DOHH2 (cell line): ENCODE data around the gene FSTL4.

Experiments
- H3F3A ChIP-seq: fragments of 200-600 bp; sonication (generic), shearing (Covaris generic); 2 replicates; pipeline ENCODE4 v1.6.0; 2016; ENCODE audit warnings: antibody characterized with exemption, mild to moderate bottlenecking; ENCODE audit not compliant: control insufficient read depth, insufficient read depth
- H3K27ac ChIP-seq: fragments of 200-600 bp; sonication (generic); 2 replicates; pipeline ENCODE4 v1.5.1; 2014; ENCODE audit warnings: low read depth, mild to moderate bottlenecking, low read length, moderate library complexity
- H3K27me3 ChIP-seq: fragments of 200-600 bp; sonication (generic); 2 replicates; pipeline ENCODE4 v1.6.1; 2014; ENCODE audit warnings: mild to moderate bottlenecking, low read length, mixed read lengths; ENCODE audit not compliant: control insufficient read depth
- H3K36me3 ChIP-seq: fragments of 200-600 bp; sonication (generic); 2 replicates; pipeline ENCODE4 v1.6.1; 2014; ENCODE audit warnings: mild to moderate bottlenecking, low read length, moderate library complexity, mixed read lengths; ENCODE audit not compliant: control insufficient read depth
- H3K4me1 ChIP-seq: fragments of 200-600 bp; sonication (generic); 2 replicates; pipeline ENCODE4 v1.6.1; 2014; ENCODE audit warnings: mild to moderate bottlenecking, low read length, mixed read lengths; ENCODE audit not compliant: control insufficient read depth
- H3K4me2 ChIP-seq: fragments of 200-600 bp; sonication (generic); 2 replicates; pipeline ENCODE4 v1.6.0; 2014; ENCODE audit warnings: mild to moderate bottlenecking, low read length, moderate library complexity
- H3K4me3 ChIP-seq: fragments of 200-600 bp; sonication (generic); 2 replicates; pipeline ENCODE4 v1.5.1; 2014; ENCODE audit warnings: mild to moderate bottlenecking, low read length, mixed read lengths
- H3K79me2 ChIP-seq: fragments of 200-600 bp; sonication (generic); 2 replicates; pipeline ENCODE4 v1.6.1; 2014; ENCODE audit warnings: mild to moderate bottlenecking, low read length, mixed read lengths; ENCODE audit not compliant: control insufficient read depth
- H3K9me2 ChIP-seq: fragments of 200-600 bp; sonication (generic); replicated peaks from 2 replicates; pipeline ENCODE4 v1.6.1; 2014; ENCODE audit warnings: mild to moderate bottlenecking, low read length, mixed read lengths; ENCODE audit not compliant: control insufficient read depth
- H3K9me3 ChIP-seq: fragments of 200-600 bp; sonication (generic); 2 replicates; pipeline ENCODE4 v1.6.1; 2014; ENCODE audit warnings: antibody characterized with exemption, low read length, mixed read lengths; ENCODE audit not compliant: control insufficient read depth, insufficient read depth
- H4K20me1 ChIP-seq: fragments of 200-600 bp; sonication (generic); 2 replicates; pipeline ENCODE4 v1.6.0; 2014; ENCODE audit warnings: low read depth, mild to moderate bottlenecking, antibody characterized with exemption, low read length, moderate library complexity; ENCODE audit not compliant: control insufficient read depth, insufficient read depth
- EZH2phosphoT487 ChIP-seq: fragments of 200-600 bp; sonication (generic); IDR thresholded peaks from 2 replicates; pipeline ENCODE4 v1.6.1; 2017; ENCODE audit warnings: borderline replicate concordance, mild to moderate bottlenecking, antibody characterized with exemption, low read length, moderate library complexity, mixed read lengths
- TF ChIP-seq, protein P1 (sequence below): fragments of 200-600 bp; sonication (generic); IDR thresholded peaks from one replicate; pipeline ENCODE4 v1.5.1; 2014; ENCODE audit warnings: antibody characterized with exemption, mild to moderate bottlenecking, low read depth, low read length; ENCODE audit not compliant: poor library complexity, severe bottlenecking

Gene FSTL4

DNA sequence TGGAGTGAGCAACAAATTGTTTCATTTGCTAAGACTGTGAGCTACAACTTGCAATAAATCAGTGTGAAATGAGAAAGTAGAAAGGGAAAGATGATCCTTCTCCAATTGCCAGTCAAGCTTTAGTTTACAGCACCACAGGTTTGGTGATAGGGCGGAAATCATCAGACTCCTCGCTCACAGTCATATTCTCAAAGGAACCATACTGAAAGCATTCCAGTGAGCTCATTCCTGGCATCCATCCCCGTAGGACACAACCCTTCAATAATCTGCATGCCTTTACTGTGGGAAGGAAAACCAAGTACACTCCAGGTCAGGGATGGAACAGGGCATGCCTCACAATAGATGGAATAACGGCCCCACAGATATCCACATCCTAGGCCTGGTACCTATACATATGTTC lies 80.7 kb downstream of the FSTL4 start:
- Histone ChIP-seq H3K9me2 (no peaks in the 10 kb centered on the region), H3K4me3 (no peak overlapping the region), H3F3A (no peaks in the 10 kb centered on the region), H3K9me3 (no peaks in the 10 kb centered on the region), H3K27me3 (0 out of 2 replicates have a peak, but pooled peaks cover 2% of the 10 kb centered on the region), H3K27ac (no peak overlapping the region), H3K79me2 (no peaks in the 10 kb centered on the region), H3K36me3 (no peaks in the 10 kb centered on the region), H3K4me2 (no peak overlapping the region), H3K4me1 (no peaks in the 10 kb centered on the region), H4K20me1 (no peaks in the 10 kb centered on the region)
- TF ChIP-seq, protein P1, sequence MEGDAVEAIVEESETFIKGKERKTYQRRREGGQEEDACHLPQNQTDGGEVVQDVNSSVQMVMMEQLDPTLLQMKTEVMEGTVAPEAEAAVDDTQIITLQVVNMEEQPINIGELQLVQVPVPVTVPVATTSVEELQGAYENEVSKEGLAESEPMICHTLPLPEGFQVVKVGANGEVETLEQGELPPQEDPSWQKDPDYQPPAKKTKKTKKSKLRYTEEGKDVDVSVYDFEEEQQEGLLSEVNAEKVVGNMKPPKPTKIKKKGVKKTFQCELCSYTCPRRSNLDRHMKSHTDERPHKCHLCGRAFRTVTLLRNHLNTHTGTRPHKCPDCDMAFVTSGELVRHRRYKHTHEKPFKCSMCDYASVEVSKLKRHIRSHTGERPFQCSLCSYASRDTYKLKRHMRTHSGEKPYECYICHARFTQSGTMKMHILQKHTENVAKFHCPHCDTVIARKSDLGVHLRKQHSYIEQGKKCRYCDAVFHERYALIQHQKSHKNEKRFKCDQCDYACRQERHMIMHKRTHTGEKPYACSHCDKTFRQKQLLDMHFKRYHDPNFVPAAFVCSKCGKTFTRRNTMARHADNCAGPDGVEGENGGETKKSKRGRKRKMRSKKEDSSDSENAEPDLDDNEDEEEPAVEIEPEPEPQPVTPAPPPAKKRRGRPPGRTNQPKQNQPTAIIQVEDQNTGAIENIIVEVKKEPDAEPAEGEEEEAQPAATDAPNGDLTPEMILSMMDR: no peak
- TF ChIP-seq EZH2phosphoT487: no peak

DNA sequence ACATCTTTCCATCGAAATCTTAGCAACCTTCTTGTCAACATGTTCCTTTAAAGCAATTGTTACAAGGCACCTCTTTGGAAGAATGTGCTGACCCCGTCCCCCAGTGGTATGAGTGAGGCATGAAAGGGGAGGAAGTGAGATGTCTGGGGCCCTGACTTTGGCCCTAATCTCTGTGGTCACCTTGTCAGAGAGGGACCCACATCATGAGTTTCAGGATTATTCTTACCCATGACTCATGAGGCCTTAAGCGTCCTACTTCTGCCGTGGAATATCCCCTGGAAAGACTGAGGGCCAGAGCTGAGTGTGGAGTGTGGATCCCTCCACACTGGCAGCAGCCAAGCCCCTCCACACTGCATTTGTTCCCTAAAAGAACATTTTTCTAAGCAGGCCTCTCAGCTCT lies 81.2 kb downstream of the FSTL4 start:
- H3K36me3 ChIP-seq: no peaks in the 10 kb centered on the region
- no peak overlapping the region for H3K4me3 ChIP-seq
- no peaks in the 10 kb centered on the region for H3K9me2 ChIP-seq

DNA sequence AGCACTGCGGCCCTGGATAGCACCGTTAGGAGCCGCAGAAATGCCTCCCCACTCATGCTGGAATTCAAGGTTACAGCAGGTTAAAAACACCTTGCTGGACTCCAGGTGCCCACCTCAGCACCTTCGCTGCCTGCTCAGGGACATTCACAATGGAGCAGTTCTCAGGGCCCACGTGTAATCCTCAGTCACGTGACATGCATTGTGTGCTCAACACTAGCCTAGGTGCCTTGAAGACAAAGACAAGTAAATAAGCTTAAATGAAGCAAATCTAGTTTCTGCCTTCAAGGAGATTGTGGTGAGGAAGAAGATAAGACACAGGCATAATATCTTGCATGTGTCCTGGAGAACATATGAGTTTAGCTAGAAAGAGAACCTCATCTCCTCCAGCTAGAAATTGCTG lies 82.1 kb downstream of the FSTL4 start:
- Histone ChIP-seq H3K36me3 (no peaks in the 10 kb centered on the region), H3K9me2 (no peaks in the 10 kb centered on the region), H3K4me1 (no peaks in the 10 kb centered on the region), H3K79me2 (no peaks in the 10 kb centered on the region), H3K4me3 (no peak overlapping the region), H3K27ac (no peak overlapping the region), H4K20me1 (no peaks in the 10 kb centered on the region), H3F3A (no peaks in the 10 kb centered on the region), H3K27me3 (no peaks in the 10 kb centered on the region), H3K9me3 (no peaks in the 10 kb centered on the region), H3K4me2 (no peak overlapping the region)
- TF ChIP-seq, protein P1: no peak
- TF ChIP-seq EZH2phosphoT487: no peak

More for the DNA sequence above, 81.2 kb downstream of the FSTL4 start:
- H3K27me3 ChIP-seq: 0 out of 2 replicates have a peak, but pooled peaks cover 2% of the 10 kb centered on the region
- H3K4me2 ChIP-seq: no peak overlapping the region
- no peak overlapping the region for H3K27ac ChIP-seq
- no peaks in the 10 kb centered on the region for H3K4me1 ChIP-seq
- no peaks in the 10 kb centered on the region for H3K9me3 ChIP-seq
- no peak for TF ChIP-seq EZH2phosphoT487
- no peaks in the 10 kb centered on the region for H4K20me1 ChIP-seq
- H3F3A ChIP-seq: no peaks in the 10 kb centered on the region
- H3K79me2 ChIP-seq: no peaks in the 10 kb centered on the region

DNA sequence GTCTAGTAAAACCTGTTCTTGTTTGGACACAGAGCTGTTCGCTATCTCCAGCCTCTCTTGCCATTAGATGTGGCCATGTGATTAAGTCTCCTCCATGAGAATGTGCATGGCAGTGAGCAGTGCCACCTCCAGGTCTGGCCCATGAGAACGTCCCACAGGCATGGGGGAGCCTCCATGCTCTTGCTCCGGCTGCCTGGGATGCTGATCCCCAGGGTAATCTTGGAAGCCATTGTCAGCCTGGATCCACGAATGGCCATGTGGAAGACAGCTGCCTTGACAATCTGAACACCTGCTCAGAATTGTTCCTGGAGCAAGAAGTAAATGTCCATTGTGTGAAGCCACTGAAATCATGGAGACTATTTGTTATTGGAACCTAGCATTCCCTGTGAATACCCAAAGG lies 83.5 kb downstream of the FSTL4 start:
- no peaks in the 10 kb centered on the region for H3K9me3 ChIP-seq
- no peaks in the 10 kb centered on the region for H3K27me3 ChIP-seq
- TF ChIP-seq EZH2phosphoT487: no peak
- TF ChIP-seq, protein P1: no peak
- H3F3A ChIP-seq: no peaks in the 10 kb centered on the region
- H3K36me3 ChIP-seq: no peaks in the 10 kb centered on the region
- no peaks in the 10 kb centered on the region for H3K79me2 ChIP-seq
- no peak overlapping the region for H3K4me2 ChIP-seq
- no peaks in the 10 kb centered on the region for H3K4me1 ChIP-seq
- no peaks in the 10 kb centered on the region for H3K9me2 ChIP-seq
- H4K20me1 ChIP-seq: no peaks in the 10 kb centered on the region
- no peak overlapping the region for H3K4me3 ChIP-seq
- H3K27ac ChIP-seq: no peak overlapping the region
